ENCODE measurements around the gene PRMT9. TPM values are rescaled to one million over a fixed set of nuclear protein-coding genes. Genes with fewer than 3 reads are reported as not detected.

PRMT9 gene
- total and polyA plus RNA-seq, 2 of the 13 experiments (the other 11 are each of a cell fraction or from before 2014, with no cell fraction given), result 4.0 to 9.7 TPM

GRCh38 chr4:147617173-147617840, 66.7 kb downstream of the PRMT9 start, which contains the start of gene TMEM184C (continued):
- 0 out of 2 replicates have a peak, but pooled peaks have one; percentile 60 for TF ChIP-seq ZNF83 (CRISPR knock-in tag; IDR thresholded peaks at IDR 0.05; ENCODE audit: borderline replicate concordance)
- no peak for TF ChIP-seq HNRNPL (IDR thresholded peaks at IDR 0.05; ENCODE audit: low read depth, low read length)
- TF ChIP-seq HNRNPLL (IDR thresholded peaks at IDR 0.05; ENCODE audit: low read depth, low read length, poor library complexity, severe bottlenecking), result peak; percentile 89
- TF ChIP-seq ZNF318 (CRISPR knock-in tag; IDR thresholded peaks at IDR 0.05), result no peak
- peak; percentile 87 for TF ChIP-seq FOXC1 (CRISPR knock-in tag; IDR thresholded peaks at IDR 0.05; ENCODE audit: borderline replicate concordance)
- TF ChIP-seq FOXP4 (CRISPR knock-in tag; IDR thresholded peaks at IDR 0.05), result peak; percentile 31; the same call in 1 of the 2 replicates
- TF ChIP-seq RFXANK (CRISPR knock-in tag; IDR thresholded peaks at IDR 0.05), result no peak
- peak; percentile 88; the same call in 1 of the 2 replicates for TF ChIP-seq SRY (CRISPR knock-in tag; IDR thresholded peaks at IDR 0.05)
- no peak for TF ChIP-seq MIER2 (CRISPR knock-in tag; IDR thresholded peaks at IDR 0.05)
- TF ChIP-seq THAP9 (CRISPR knock-in tag; IDR thresholded peaks at IDR 0.05; ENCODE audit: borderline replicate concordance), result peak; percentile 91
- no peak for TF ChIP-seq NR2F6 (IDR thresholded peaks at IDR 0.05)
- 0 out of 2 replicates have a peak, but pooled peaks have one; percentile 6 for TF ChIP-seq NR2F6 (CRISPR knock-in tag; IDR thresholded peaks at IDR 0.05)
- TF ChIP-seq ZNF430 (CRISPR knock-in tag; IDR thresholded peaks at IDR 0.05), result peak; percentile 90
- TF ChIP-seq MAFF (IDR thresholded peaks at IDR 0.05; ENCODE audit: low read depth, low read length), result no peak
- TF ChIP-seq ZNF605 (CRISPR knock-in tag; IDR thresholded peaks at IDR 0.05), result peak; percentile 88

All from HepG2 (cell line).